Loucy (cell line): ENCODE data around the gene BICRAL.

Experiments
- H2AFZ ChIP-seq: fragments of 200-600 bp; sonication (generic); 2 replicates; pipeline ENCODE4 v1.6.0; 2016; ENCODE audit warnings: antibody characterized with exemption, mild to moderate bottlenecking, low read length, moderate library complexity
- H3F3A ChIP-seq: fragments of 200-600 bp; 2 replicates; pipeline ENCODE4 v1.6.0; 2016; ENCODE audit warnings: antibody characterized with exemption, low read depth, mild to moderate bottlenecking
- H3K27me3 ChIP-seq: fragments of 200-600 bp; sonication (generic); 2 replicates; pipeline ENCODE4 v1.6.1; 2014; ENCODE audit warnings: low read length, mild to moderate bottlenecking; ENCODE audit not compliant: insufficient read depth, poor library complexity, severe bottlenecking
- H3K36me3 ChIP-seq: fragments of 200-600 bp; sonication (generic); 2 replicates; pipeline ENCODE4 v1.6.1; 2016; ENCODE audit warnings: low read length; ENCODE audit not compliant: insufficient read depth
- H3K4me1 ChIP-seq: fragments of 200-600 bp; sonication (generic); 2 replicates; pipeline ENCODE4 v1.5.1; 2014; ENCODE audit warnings: low read length, mild to moderate bottlenecking; ENCODE audit not compliant: insufficient read depth, poor library complexity, severe bottlenecking
- H3K4me2 ChIP-seq: fragments of 200-600 bp; sonication (generic); 2 replicates; pipeline ENCODE4 v1.6.0; 2014; ENCODE audit warnings: antibody characterized with exemption, low read length, low read depth, mild to moderate bottlenecking; ENCODE audit not compliant: poor library complexity, severe bottlenecking
- H3K4me3 ChIP-seq: fragments of 200-600 bp; sonication (generic); 2 replicates; pipeline ENCODE4 v1.5.1; 2014; ENCODE audit warnings: low read length, mild to moderate bottlenecking, mixed read lengths; ENCODE audit not compliant: poor library complexity, severe bottlenecking
- H3K79me2 ChIP-seq: fragments of 200-600 bp; sonication (generic); 2 replicates; pipeline ENCODE4 v1.6.1; 2014; ENCODE audit warnings: low read length; ENCODE audit not compliant: insufficient read depth
- H3K9ac ChIP-seq: fragments of 200-600 bp; sonication (generic); 2 replicates; pipeline ENCODE4 v1.6.0; 2014; ENCODE audit warnings: mild to moderate bottlenecking, low read depth, low read length, moderate library complexity; ENCODE audit not compliant: poor library complexity, severe bottlenecking
- H3K9me2 ChIP-seq: fragments of 200-600 bp; sonication (generic); replicated peaks from 2 replicates; pipeline ENCODE4 v1.6.1; 2016; ENCODE audit warnings: low read depth, low read length, mixed read lengths
- H3K9me3 ChIP-seq: fragments of 200-600 bp; sonication (generic); 2 replicates; pipeline ENCODE4 v1.6.1; 2014; ENCODE audit warnings: mild to moderate bottlenecking, antibody characterized with exemption, low read length, low read depth; ENCODE audit not compliant: insufficient read depth
- H4K20me1 ChIP-seq: fragments of 200-600 bp; sonication (generic); 2 replicates; pipeline ENCODE4 v1.6.0; 2014; ENCODE audit warnings: antibody characterized with exemption, low read length, mild to moderate bottlenecking; ENCODE audit not compliant: insufficient read depth, poor library complexity, severe bottlenecking
- CTCF ChIP-seq: fragments of 200-600 bp; sonication (generic); conservative IDR thresholded peaks from 2 replicates; pipeline ENCODE4 v1.5.1; 2014; ENCODE audit warnings: mild to moderate bottlenecking, antibody characterized with exemption, low read length
- EZH2phosphoT487 ChIP-seq: fragments of 200-600 bp; IDR thresholded peaks from 2 replicates; pipeline ENCODE4 v1.6.1; 2018; ENCODE audit warnings: antibody characterized with exemption, mild to moderate bottlenecking, moderate library complexity, borderline replicate concordance

Gene BICRAL

GRCh38 chr6:42864602-42865001, 82.8 kb downstream of the BICRAL start:
- H3K9me3 ChIP-seq, result no peaks in the 10 kb centered on the region
- no peaks in the 10 kb centered on the region for H3K9me2 ChIP-seq
- no peak overlapping the region for H3K4me3 ChIP-seq
- no peak overlapping the region for H2AFZ ChIP-seq
- H3F3A ChIP-seq, result no peaks in the 10 kb centered on the region
- no peaks in the 10 kb centered on the region for H3K4me1 ChIP-seq
- no peaks in the 10 kb centered on the region for H3K27me3 ChIP-seq
- TF ChIP-seq EZH2phosphoT487 (no peak), CTCF (no peak)
- peaks cover 57% of the 10 kb centered on the region; the same call in 1 of the 2 replicates for H3K36me3 ChIP-seq
- H3K4me2 ChIP-seq, result no peak overlapping the region
- no peaks in the 10 kb centered on the region for H4K20me1 ChIP-seq
- no peaks in the 10 kb centered on the region for H3K79me2 ChIP-seq
- no peak overlapping the region for H3K9ac ChIP-seq

- H3K4me2 ChIP-seq, result no peak overlapping the region
- H3K4me1 ChIP-seq, result no peaks in the 10 kb centered on the region
- no peaks in the 10 kb centered on the region for H3K9me3 ChIP-seq
- no peak overlapping the region for H3K9ac ChIP-seq
- no peaks in the 10 kb centered on the region for H3K79me2 ChIP-seq
- no peak overlapping the region for H3K4me3 ChIP-seq
- no peaks in the 10 kb centered on the region for H3K9me2 ChIP-seq
- no peaks in the 10 kb centered on the region for H3K27me3 ChIP-seq
- no peak for TF ChIP-seq CTCF
- TF ChIP-seq EZH2phosphoT487, result no peak
- H4K20me1 ChIP-seq, result no peaks in the 10 kb centered on the region
- H3K36me3 ChIP-seq, result peaks cover 23% of the 10 kb centered on the region; the same call in 1 of the 2 replicates
- no peaks in the 10 kb centered on the region for H3F3A ChIP-seq
- no peak overlapping the region for H2AFZ ChIP-seq
These were observed 88.5 kb downstream of the BICRAL start for GRCh38 chr6:42870145-42870936.

- H4K20me1 ChIP-seq, result no peaks in the 10 kb centered on the region
- no peaks in the 10 kb centered on the region for H3K4me1 ChIP-seq
- H2AFZ ChIP-seq, result no peak overlapping the region
- H3K4me3 ChIP-seq, result no peak overlapping the region
- no peaks in the 10 kb centered on the region for H3K9me3 ChIP-seq
- H3K9ac ChIP-seq, result no peak overlapping the region
- H3K27me3 ChIP-seq, result no peaks in the 10 kb centered on the region
- H3K79me2 ChIP-seq, result no peaks in the 10 kb centered on the region
- no peaks in the 10 kb centered on the region for H3K9me2 ChIP-seq
- H3K4me2 ChIP-seq, result no peak overlapping the region
- H3F3A ChIP-seq, result no peaks in the 10 kb centered on the region
- no peak for TF ChIP-seq EZH2phosphoT487
- TF ChIP-seq CTCF, result no peak
- H3K36me3 ChIP-seq, result peaks cover 13% of the 10 kb centered on the region; the same call in 1 of the 2 replicates
These were observed 89.9 kb downstream of the BICRAL start for GRCh38 chr6:42871711-42872110.
